WTC11 (cell line): ENCODE results near the gene RGMA. TPM values are rescaled to one million over a fixed set of nuclear protein-coding genes. Genes with fewer than 3 reads are reported as not detected.

Experiments
- ATAC-seq: fragments of 200-7000 bp; cut with Tn5 transposase; 2 replicates; pipeline ENCODE4 v1.10.0; 2021; ENCODE audit warnings: mild to moderate bottlenecking, moderate library complexity
- CTCF ChIA-PET: fragments of 300-600 bp; sonication (Branson Sonifier 250); formaldehyde crosslinking; loops from one replicate; lab custom pipeline; 2021; ENCODE audit warnings: antibody characterized with exemption; lab: Charles Lee
- POLR2A ChIA-PET: fragments of 350-600 bp; sonication (Branson Sonifier 250); formaldehyde crosslinking; loops from one replicate; lab custom pipeline; 2021; ENCODE audit warnings: antibody characterized with exemption; lab: Charles Lee
- DNase-seq: peaks from one replicate; pipeline ENCODE4 v3.0.0; 2021; ENCODE audit warnings: low spot score
- H3K27ac Mint-ChIP-seq: 2 replicates; pipeline ENCODE4 v1.8.0; 2021; ENCODE audit warnings: mixed read lengths
- H3K27me3 Mint-ChIP-seq: 2 replicates; pipeline ENCODE4 v1.8.0; 2021; ENCODE audit warnings: low read depth, mild to moderate bottlenecking, moderate library complexity, mixed read lengths
- H3K36me3 Mint-ChIP-seq: 2 replicates; pipeline ENCODE4 v1.8.0; 2021; ENCODE audit warnings: mixed read lengths
- H3K4me1 Mint-ChIP-seq: 2 replicates; pipeline ENCODE4 v1.8.0; 2022; ENCODE audit warnings: mixed read lengths
- H3K4me3 Mint-ChIP-seq: 2 replicates; pipeline ENCODE4 v1.8.0; 2021; ENCODE audit warnings: mild to moderate bottlenecking, moderate library complexity, mixed read lengths
- H3K9me3 Mint-ChIP-seq: 2 replicates; pipeline ENCODE4 v1.8.0; 2021; ENCODE audit warnings: mixed read lengths
- CREB1 ChIP-seq: sonication (generic); formaldehyde crosslinking; IDR thresholded peaks from 2 replicates; pipeline ENCODE4 v1.8.0; 2023; ENCODE audit warnings: mild to moderate bottlenecking, missing genetic modification reagents
- FOXK1 ChIP-seq: sonication (generic); formaldehyde crosslinking; IDR thresholded peaks from 2 replicates; pipeline ENCODE4 v1.8.0; 2022; ENCODE audit warnings: mild to moderate bottlenecking, moderate library complexity, missing genetic modification reagents
- FOXP1 ChIP-seq: sonication (generic); formaldehyde crosslinking; IDR thresholded peaks from 2 replicates; pipeline ENCODE4 v1.8.0; 2022; ENCODE audit warnings: missing genetic modification reagents, mild to moderate bottlenecking, moderate library complexity, borderline replicate concordance
- GRHL2 ChIP-seq: fragments of 250-450 bp; sonication (Bioruptor Pico); IDR thresholded peaks from 2 replicates; pipeline ENCODE4 v1.8.0; 2022; ENCODE audit warnings: mild to moderate bottlenecking, moderate library complexity; ENCODE audit not compliant: insufficient replicate concordance, severe bottlenecking
- JAZF1 ChIP-seq: fragments of 250-450 bp; sonication (Bioruptor Pico); IDR thresholded peaks from 2 replicates; pipeline ENCODE4 v1.9.0; 2021; ENCODE audit warnings: moderate library complexity, mild to moderate bottlenecking, inconsistent platforms
- JUN ChIP-seq: sonication (generic); formaldehyde crosslinking; IDR thresholded peaks from 2 replicates; pipeline ENCODE4 v1.8.0; 2023; ENCODE audit warnings: mild to moderate bottlenecking, missing genetic modification reagents
- KAT7 ChIP-seq: sonication (generic); formaldehyde crosslinking; IDR thresholded peaks from 2 replicates; pipeline ENCODE4 v1.8.1; 2023; ENCODE audit warnings: missing genetic modification reagents, mild to moderate bottlenecking, borderline replicate concordance
- NFATC4 ChIP-seq: fragments of 250-450 bp; sonication (Bioruptor Pico); IDR thresholded peaks from 2 replicates; pipeline ENCODE4 v1.9.0; 2021; ENCODE audit warnings: mild to moderate bottlenecking
- TCF7 ChIP-seq: sonication (generic); formaldehyde crosslinking; IDR thresholded peaks from 2 replicates; pipeline ENCODE4 v1.8.0; 2022; ENCODE audit warnings: mild to moderate bottlenecking, low read depth, missing genetic modification reagents, moderate library complexity
- TEAD1 ChIP-seq: sonication (generic); formaldehyde crosslinking; IDR thresholded peaks from 2 replicates; pipeline ENCODE4 v1.8.0; 2022; ENCODE audit warnings: mild to moderate bottlenecking, missing genetic modification reagents
- TEAD4 ChIP-seq: sonication (generic); formaldehyde crosslinking; IDR thresholded peaks from 2 replicates; pipeline ENCODE4 v1.8.0; 2022; ENCODE audit warnings: mild to moderate bottlenecking, missing genetic modification reagents
- ZNF219 ChIP-seq: sonication (generic); formaldehyde crosslinking; IDR thresholded peaks from 2 replicates; pipeline ENCODE4 v1.8.0; 2023; ENCODE audit warnings: missing genetic modification reagents, mild to moderate bottlenecking, borderline replicate concordance
- ZNF423 ChIP-seq: fragments of 250-450 bp; sonication (Bioruptor Pico); IDR thresholded peaks from 2 replicates; pipeline ENCODE4 v2.1.2; 2022; ENCODE audit warnings: mild to moderate bottlenecking, moderate library complexity
- total RNA-seq: library from RNA; stranded (reverse); gene quantifications from 3 replicates; pipeline ENCODE4 v1.2.3, GENCODE V29; 2021
- TF ChIP-seq, protein P1 (sequence below): sonication (generic); formaldehyde crosslinking; IDR thresholded peaks from 2 replicates; pipeline ENCODE4 v1.8.1; 2022; ENCODE audit warnings: mild to moderate bottlenecking, missing genetic modification reagents, moderate library complexity, borderline replicate concordance
- TF ChIP-seq, protein P2 (sequence below): sonication (generic); formaldehyde crosslinking; IDR thresholded peaks from 2 replicates; pipeline ENCODE4 v1.8.1; 2023; ENCODE audit warnings: mild to moderate bottlenecking, missing genetic modification reagents
- TF ChIP-seq, protein P3 (sequence below): fragments of 200-600 bp; IDR thresholded peaks from 2 replicates; pipeline ENCODE4 v1.8.0; 2022; ENCODE audit warnings: antibody characterized with exemption
- TF ChIP-seq, protein P4 (sequence below): sonication (generic); formaldehyde crosslinking; IDR thresholded peaks from 2 replicates; pipeline ENCODE4 v1.8.1; 2022; ENCODE audit warnings: low read depth, missing genetic modification reagents, borderline replicate concordance
- TF ChIP-seq, protein P5 (sequence below): sonication (generic); formaldehyde crosslinking; IDR thresholded peaks from 2 replicates; pipeline ENCODE4 v1.8.0; 2023; ENCODE audit warnings: missing genetic modification reagents, mild to moderate bottlenecking, borderline replicate concordance
- TF ChIP-seq, protein P6 (sequence below): sonication (generic); formaldehyde crosslinking; conservative IDR thresholded peaks from 2 replicates; pipeline ENCODE4 v1.8.1; 2023; ENCODE audit warnings: mild to moderate bottlenecking, low read depth, missing genetic modification reagents, moderate library complexity

RGMA gene
- total RNA-seq, 1 experiment from 2014 or later: 47.2 TPM

DNA sequence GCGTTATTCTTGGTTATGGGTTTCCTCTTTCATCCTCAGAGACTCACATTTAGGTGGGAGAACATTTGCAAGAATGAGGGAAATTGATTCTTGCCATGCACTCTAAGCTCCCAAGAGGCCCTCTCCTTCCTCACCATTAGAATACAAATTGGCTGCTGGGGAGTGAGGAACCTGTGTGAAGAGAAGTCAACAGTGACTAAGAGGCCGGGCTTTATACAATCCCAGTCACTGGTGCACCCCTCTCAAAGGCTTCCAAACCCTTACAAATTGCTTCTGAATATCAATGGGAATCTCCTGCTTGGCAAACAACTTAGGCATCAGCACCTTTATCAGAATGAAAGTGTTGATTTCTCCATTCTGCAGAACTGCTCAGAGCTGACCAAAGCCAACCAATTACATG is 16.5 kb upstream of the RGMA start:
- DNase-seq (no peak), ATAC-seq (peak; percentile 85)
- Mint-ChIP-seq H3K27ac (peak overlapping the region; percentile 72), H3K4me3 (no peak overlapping the region), H3K4me1 (peaks cover 46% of the 10 kb centered on the region), H3K9me3 (peaks cover 7% of the 10 kb centered on the region), H3K27me3 (peaks cover 53% of the 10 kb centered on the region), H3K36me3 (no peaks in the 10 kb centered on the region)
- POLR2A ChIA-PET: no interaction called here
- TF ChIP-seq JUN (CRISPR knock-in tag): no peak
- TF ChIP-seq, protein P1, sequence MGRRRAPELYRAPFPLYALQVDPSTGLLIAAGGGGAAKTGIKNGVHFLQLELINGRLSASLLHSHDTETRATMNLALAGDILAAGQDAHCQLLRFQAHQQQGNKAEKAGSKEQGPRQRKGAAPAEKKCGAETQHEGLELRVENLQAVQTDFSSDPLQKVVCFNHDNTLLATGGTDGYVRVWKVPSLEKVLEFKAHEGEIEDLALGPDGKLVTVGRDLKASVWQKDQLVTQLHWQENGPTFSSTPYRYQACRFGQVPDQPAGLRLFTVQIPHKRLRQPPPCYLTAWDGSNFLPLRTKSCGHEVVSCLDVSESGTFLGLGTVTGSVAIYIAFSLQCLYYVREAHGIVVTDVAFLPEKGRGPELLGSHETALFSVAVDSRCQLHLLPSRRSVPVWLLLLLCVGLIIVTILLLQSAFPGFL (CRISPR knock-in tag): no peak
- TF ChIP-seq, protein P2, sequence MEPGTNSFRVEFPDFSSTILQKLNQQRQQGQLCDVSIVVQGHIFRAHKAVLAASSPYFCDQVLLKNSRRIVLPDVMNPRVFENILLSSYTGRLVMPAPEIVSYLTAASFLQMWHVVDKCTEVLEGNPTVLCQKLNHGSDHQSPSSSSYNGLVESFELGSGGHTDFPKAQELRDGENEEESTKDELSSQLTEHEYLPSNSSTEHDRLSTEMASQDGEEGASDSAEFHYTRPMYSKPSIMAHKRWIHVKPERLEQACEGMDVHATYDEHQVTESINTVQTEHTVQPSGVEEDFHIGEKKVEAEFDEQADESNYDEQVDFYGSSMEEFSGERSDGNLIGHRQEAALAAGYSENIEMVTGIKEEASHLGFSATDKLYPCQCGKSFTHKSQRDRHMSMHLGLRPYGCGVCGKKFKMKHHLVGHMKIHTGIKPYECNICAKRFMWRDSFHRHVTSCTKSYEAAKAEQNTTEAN: no peak
- no peak for TF ChIP-seq NFATC4 (CRISPR knock-in tag)
- no peak for TF ChIP-seq ZNF423 (CRISPR knock-in tag)
- TF ChIP-seq FOXP1 (CRISPR knock-in tag): no peak
- no peak for TF ChIP-seq GRHL2 (CRISPR knock-in tag)
- TF ChIP-seq, protein P3, sequence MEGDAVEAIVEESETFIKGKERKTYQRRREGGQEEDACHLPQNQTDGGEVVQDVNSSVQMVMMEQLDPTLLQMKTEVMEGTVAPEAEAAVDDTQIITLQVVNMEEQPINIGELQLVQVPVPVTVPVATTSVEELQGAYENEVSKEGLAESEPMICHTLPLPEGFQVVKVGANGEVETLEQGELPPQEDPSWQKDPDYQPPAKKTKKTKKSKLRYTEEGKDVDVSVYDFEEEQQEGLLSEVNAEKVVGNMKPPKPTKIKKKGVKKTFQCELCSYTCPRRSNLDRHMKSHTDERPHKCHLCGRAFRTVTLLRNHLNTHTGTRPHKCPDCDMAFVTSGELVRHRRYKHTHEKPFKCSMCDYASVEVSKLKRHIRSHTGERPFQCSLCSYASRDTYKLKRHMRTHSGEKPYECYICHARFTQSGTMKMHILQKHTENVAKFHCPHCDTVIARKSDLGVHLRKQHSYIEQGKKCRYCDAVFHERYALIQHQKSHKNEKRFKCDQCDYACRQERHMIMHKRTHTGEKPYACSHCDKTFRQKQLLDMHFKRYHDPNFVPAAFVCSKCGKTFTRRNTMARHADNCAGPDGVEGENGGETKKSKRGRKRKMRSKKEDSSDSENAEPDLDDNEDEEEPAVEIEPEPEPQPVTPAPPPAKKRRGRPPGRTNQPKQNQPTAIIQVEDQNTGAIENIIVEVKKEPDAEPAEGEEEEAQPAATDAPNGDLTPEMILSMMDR: no peak
- TF ChIP-seq FOXK1 (CRISPR knock-in tag): no peak
- TF ChIP-seq, protein P4, sequence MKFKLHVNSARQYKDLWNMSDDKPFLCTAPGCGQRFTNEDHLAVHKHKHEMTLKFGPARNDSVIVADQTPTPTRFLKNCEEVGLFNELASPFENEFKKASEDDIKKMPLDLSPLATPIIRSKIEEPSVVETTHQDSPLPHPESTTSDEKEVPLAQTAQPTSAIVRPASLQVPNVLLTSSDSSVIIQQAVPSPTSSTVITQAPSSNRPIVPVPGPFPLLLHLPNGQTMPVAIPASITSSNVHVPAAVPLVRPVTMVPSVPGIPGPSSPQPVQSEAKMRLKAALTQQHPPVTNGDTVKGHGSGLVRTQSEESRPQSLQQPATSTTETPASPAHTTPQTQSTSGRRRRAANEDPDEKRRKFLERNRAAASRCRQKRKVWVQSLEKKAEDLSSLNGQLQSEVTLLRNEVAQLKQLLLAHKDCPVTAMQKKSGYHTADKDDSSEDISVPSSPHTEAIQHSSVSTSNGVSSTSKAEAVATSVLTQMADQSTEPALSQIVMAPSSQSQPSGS (CRISPR knock-in tag): no peak
- no peak for TF ChIP-seq TEAD4
- no peak for TF ChIP-seq CREB1 (CRISPR knock-in tag)
- TF ChIP-seq, protein P5, sequence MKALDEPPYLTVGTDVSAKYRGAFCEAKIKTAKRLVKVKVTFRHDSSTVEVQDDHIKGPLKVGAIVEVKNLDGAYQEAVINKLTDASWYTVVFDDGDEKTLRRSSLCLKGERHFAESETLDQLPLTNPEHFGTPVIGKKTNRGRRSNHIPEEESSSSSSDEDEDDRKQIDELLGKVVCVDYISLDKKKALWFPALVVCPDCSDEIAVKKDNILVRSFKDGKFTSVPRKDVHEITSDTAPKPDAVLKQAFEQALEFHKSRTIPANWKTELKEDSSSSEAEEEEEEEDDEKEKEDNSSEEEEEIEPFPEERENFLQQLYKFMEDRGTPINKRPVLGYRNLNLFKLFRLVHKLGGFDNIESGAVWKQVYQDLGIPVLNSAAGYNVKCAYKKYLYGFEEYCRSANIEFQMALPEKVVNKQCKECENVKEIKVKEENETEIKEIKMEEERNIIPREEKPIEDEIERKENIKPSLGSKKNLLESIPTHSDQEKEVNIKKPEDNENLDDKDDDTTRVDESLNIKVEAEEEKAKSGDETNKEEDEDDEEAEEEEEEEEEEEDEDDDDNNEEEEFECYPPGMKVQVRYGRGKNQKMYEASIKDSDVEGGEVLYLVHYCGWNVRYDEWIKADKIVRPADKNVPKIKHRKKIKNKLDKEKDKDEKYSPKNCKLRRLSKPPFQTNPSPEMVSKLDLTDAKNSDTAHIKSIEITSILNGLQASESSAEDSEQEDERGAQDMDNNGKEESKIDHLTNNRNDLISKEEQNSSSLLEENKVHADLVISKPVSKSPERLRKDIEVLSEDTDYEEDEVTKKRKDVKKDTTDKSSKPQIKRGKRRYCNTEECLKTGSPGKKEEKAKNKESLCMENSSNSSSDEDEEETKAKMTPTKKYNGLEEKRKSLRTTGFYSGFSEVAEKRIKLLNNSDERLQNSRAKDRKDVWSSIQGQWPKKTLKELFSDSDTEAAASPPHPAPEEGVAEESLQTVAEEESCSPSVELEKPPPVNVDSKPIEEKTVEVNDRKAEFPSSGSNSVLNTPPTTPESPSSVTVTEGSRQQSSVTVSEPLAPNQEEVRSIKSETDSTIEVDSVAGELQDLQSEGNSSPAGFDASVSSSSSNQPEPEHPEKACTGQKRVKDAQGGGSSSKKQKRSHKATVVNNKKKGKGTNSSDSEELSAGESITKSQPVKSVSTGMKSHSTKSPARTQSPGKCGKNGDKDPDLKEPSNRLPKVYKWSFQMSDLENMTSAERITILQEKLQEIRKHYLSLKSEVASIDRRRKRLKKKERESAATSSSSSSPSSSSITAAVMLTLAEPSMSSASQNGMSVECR (CRISPR knock-in tag): no peak
- no peak for TF ChIP-seq TEAD1 (CRISPR knock-in tag)
- TF ChIP-seq JAZF1 (CRISPR knock-in tag): no peak
- no peak for TF ChIP-seq ZNF219
- TF ChIP-seq KAT7 (CRISPR knock-in tag): no peak
- TF ChIP-seq, protein P6, sequence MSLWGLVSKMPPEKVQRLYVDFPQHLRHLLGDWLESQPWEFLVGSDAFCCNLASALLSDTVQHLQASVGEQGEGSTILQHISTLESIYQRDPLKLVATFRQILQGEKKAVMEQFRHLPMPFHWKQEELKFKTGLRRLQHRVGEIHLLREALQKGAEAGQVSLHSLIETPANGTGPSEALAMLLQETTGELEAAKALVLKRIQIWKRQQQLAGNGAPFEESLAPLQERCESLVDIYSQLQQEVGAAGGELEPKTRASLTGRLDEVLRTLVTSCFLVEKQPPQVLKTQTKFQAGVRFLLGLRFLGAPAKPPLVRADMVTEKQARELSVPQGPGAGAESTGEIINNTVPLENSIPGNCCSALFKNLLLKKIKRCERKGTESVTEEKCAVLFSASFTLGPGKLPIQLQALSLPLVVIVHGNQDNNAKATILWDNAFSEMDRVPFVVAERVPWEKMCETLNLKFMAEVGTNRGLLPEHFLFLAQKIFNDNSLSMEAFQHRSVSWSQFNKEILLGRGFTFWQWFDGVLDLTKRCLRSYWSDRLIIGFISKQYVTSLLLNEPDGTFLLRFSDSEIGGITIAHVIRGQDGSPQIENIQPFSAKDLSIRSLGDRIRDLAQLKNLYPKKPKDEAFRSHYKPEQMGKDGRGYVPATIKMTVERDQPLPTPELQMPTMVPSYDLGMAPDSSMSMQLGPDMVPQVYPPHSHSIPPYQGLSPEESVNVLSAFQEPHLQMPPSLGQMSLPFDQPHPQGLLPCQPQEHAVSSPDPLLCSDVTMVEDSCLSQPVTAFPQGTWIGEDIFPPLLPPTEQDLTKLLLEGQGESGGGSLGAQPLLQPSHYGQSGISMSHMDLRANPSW: no peak
- TF ChIP-seq TCF7 (CRISPR knock-in tag): no peak
- CTCF ChIA-PET: interaction anchor here (1.9 kb wide), 1 partner anchor 76 kb away, joined by 8 read pairs; no protein-coding TSS in a partner anchor
